ENCODE measurements around the gene CSNK1A1.
"Not testable (repeated sequence)": the region's sequence is repeated elsewhere in the genome, so short reads cannot be mapped to it uniquely, and the experiment has no call there.

Gene CSNK1A1

GRCh38 chr5:149526845-149527590, 24.2 kb downstream of the CSNK1A1 start:
- no peak for DNase-seq

- no peak for DNase-seq
Observed at GRCh38 chr5:149521739-149522685, 29.2 kb downstream of the CSNK1A1 start.

DNA sequence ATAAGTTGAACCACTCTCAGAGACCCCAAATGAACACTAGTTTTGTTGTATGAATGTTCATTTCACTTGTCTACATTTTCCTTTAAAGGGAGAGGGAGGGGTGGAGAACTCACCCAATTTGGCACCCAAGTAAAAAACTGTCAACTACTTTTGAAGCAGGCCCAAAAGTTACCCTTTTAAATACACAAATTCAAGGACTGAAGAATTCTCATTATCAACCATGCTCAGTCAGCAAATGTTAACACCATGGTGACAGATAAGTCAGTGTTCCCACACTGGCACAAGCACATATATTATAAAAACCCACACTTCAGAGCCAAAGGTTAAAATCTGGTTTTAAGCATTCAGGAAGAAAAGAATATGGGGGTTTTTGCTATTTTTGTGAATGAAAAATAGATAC, 31.6 kb downstream of the CSNK1A1 start:
- DNase-seq, result no peak

DNA sequence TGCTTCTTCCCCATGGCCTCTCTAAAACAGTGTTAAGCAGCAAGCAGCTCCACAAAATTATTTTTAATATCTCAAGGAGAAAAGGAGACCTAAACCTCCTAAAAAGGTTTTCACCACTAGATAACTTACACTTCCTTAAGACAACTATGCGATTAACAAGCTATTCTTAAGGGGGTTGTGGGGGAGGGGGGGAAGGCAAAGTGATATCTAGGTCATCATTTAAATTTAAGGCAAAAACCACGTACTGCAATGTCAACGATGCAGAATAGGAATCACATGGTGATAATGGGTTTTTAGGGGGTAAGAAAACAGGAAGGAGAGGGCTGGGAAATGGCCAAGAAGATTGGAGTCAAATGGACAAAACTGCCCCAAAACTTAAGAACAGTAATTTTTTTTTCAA, 32.6 kb downstream of the CSNK1A1 start:
- DNase-seq, result no peak

DNA sequence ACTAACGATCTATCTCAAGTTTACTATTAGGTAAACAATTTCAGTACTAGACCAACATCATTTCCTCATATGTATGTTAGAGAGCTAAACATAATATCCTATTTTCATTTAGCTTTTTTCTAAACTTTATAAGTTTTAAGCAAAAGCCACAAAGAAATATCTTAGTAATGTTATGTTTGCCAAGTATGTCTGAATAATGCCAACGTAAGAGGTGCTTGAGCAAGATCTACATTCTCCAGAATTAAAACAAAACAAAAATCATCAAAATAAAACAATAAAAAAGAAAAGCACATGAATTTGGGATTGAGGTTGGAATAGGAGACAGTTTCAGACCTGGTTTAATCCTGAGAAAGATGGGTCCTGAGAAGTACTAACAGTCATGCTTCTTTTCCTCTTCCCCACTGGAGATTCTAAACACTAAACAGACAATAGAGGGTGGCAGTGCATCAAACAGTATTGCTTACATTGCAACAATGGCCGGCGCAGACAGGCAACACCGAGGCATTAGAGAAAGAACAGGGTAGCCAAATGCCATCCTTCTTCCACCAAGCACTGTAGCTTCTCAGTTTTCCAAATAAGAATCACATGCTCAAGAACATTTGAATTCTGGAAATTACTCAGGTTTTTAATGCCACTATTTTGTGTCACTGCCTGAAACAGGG, 33.6 kb downstream of the CSNK1A1 start:
- no peak for DNase-seq

DNA sequence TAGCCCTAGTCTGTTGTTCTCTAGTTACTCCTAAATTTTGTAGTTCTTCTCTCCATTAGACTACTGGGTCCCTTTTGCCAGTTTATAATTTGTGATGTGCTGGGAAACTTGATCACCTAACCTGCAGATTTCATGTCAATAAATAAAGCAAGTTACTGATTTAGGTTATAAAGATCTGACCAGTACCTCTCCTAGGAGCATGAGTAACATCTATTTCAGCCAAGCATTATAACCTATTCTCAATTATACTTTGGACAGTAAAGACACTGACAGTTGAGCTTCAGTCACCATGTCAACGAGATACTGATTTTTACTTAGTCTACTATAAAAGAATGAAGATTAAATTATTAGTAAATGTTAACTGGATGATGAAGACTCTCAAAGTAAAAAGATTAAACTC, 36.7 kb downstream of the CSNK1A1 start:
- no peak for DNase-seq

GRCh38 chr5:149513372-149513947, 37.8 kb downstream of the CSNK1A1 start:
- not testable (repeated sequence) for DNase-seq

- no peak for DNase-seq
Observed at GRCh38 chr5:149510136-149510535, 41.1 kb downstream of the CSNK1A1 start.

- DNase-seq, result no peak
Observed at GRCh38 chr5:149504677-149505076, 46.6 kb downstream of the CSNK1A1 start.

GRCh38 chr5:149503006-149503405, 48.2 kb downstream of the CSNK1A1 start:
- DNase-seq, result no peak

GRCh38 chr5:149500922-149501582, 50.2 kb downstream of the CSNK1A1 start:
- DNase-seq, result no peak

DNA sequence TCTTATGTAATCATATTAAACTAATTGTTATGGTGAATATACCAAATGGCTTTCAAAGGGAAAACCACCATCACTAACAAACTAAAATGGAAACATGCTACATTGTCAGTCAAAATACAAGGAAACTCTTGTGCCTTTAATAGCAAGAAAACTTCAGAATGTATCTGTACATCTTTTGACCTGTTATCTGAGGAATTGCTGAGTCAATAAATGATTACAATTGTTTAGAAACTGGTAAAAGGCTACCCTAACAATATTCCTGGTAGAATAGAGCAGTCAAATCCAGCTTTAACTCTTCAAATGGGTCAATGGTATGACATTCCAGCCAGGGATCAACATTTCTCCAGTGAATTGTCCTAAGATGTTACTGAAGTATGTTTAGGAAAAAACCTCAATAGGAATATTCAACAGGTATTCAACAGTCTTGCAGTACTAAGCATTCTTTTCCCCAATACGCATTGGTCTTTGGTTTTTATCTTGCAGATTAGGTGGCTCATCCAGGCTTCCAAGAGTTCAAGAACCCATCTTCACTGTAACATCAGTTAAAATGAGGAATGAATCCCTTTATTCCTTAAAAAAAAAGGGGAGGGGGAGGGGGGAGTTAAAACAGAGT, 52.4 kb downstream of the CSNK1A1 start:
- no peak for DNase-seq

DNA sequence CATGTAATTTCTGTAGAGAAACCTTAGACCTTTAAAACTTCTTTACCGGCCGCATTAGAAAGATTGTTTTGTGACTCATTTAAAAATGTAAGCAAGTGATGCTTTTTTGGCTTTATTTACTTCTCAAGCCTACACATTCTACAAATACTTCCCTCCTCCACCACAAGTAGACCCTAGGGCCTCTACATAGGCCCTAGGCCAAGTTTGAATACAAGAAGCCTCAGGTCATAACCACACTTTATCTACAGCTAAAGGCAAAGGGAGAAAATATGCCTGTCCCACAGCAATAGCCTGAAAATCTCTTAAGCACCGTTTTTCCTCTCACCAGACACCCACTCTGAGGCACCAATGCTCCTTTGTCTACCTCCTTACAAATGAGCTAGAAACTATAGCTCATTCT, 53.9 kb downstream of the CSNK1A1 start:
- DNase-seq, result no peak

- DNase-seq, result no peak
Observed at GRCh38 chr5:149496917-149497316, 54.3 kb downstream of the CSNK1A1 start.

- no peak for DNase-seq
Observed at GRCh38 chr5:149496166-149496565, 55.1 kb downstream of the CSNK1A1 start.

- DNase-seq, result no peak
Observed at GRCh38 chr5:149495673-149496072, 55.6 kb downstream of the CSNK1A1 start.

GRCh38 chr5:149493316-149493715, 57.9 kb downstream of the CSNK1A1 start:
- DNase-seq, result no peak

- no peak for DNase-seq
Observed at GRCh38 chr5:149492781-149493180, 58.5 kb downstream of the CSNK1A1 start.

DNA sequence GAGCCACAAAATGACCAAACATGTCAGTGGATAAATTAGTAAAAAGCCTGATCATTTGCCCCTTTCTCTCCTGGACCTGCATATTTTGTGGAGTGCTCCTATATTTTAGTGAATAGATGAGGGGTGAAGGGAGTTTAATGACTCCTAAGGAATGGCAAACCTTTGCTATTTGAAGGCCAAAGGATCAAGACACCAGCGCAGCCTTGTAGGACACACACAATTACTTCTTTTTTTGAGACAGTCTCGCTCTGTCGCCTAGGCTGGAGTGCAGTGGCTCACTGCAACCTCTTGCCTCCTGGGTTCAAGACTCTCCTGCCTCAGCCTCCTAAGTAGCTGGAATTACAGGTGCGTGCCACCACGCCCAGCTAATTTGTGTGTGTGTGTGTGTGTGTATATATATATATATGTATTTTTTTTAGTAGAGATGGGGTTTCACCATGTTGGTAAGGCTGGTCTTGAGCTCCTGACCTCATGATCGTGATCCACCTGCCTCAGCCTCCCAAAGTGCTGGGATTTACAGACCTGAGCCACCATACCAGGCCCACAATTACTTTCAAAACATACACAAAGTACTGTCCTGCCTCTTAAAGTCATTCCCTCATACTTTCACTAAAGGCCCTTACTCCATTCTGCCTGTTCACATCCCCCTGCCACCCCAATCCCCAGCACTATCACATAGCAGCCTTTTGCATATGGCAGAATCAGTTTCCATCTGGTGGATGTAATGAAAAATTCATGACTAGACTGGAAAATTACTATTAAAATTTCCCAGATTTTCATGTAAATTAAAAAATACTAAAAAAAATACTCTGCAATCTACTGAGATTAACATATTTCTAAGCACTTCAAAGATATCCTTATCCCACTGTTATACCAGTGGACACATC, 60.4 kb downstream of the CSNK1A1 start:
- no peak for DNase-seq

GRCh38 chr5:149489605-149490037, 61.6 kb downstream of the CSNK1A1 start:
- DNase-seq, result no peak
